ENCODE data around the gene KCNQ2. TPM values are rescaled to one million over a fixed set of nuclear protein-coding genes. Genes with fewer than 3 reads are reported as not detected.
A peak's percentile ranks its signal among the peaks of the same experiment; 100 is the strongest.

KCNQ2 gene
- total and polyA plus RNA-seq, 10 of the 15 experiments (the other 5 are each of a cell fraction or from before 2014, with no cell fraction given): 0.06 to 0.49 (median 0.26) TPM; not detected in 7

DNA sequence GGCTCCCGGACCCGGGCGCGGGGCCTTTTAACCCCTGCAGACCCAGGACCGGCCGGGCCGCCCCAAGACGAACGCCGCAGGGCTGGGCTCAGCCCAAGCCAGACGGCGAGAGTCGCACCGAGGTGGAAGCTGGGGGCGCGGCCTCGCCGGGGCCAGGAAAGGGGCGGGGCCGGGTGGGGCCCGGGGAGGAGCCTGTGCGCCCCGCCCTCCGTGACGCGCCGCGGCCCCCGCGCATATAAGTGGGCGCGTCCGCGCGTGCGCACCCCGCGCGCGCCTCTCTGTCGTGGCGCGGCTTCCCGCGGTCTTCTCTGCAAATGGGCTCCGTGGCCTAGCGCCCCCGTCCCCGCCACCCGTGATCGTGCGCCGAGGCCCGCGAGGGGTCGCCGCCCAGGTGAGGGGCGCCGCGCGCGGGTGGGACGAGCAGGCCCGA is 48.1 kb upstream of the KCNQ2 start, which contains the start of gene PPDPF (continued):
- TF ChIP-seq CREM (IDR thresholded peaks at IDR 0.05; ENCODE audit: low read depth) (0 out of 2 replicates have a peak, but pooled peaks have one; percentile 16), MXI1 (IDR thresholded peaks at IDR 0.05; ENCODE audit: low read depth, low read length) (peak; percentile 72; the same call in 1 of the 2 replicates), ZBED1 (IDR thresholded peaks at IDR 0.05; ENCODE audit: borderline replicate concordance) (no peak), SUZ12 (IDR thresholded peaks at IDR 0.05; ENCODE audit: unreplicated experiment) (no peak), ZNF217 (IDR thresholded peaks at IDR 0.05) (no peak), POLR2AphosphoS2 (IDR thresholded peaks at IDR 0.05; ENCODE audit: low read depth, low read length) (peak; percentile 73; the same call in 1 of the 2 replicates), ZSCAN29 (IDR thresholded peaks at IDR 0.05) (no peak), TAF1 (IDR thresholded peaks at IDR 0.05; ENCODE audit: borderline replicate concordance, low read depth, low read length) (peak; percentile 80), SIN3A (IDR thresholded peaks at IDR 0.05; ENCODE audit: low read depth, low read length) (no peak; the same call in 1 of the 2 replicates), SMARCA5 (IDR thresholded peaks at IDR 0.05) (no peak), MYC (IDR thresholded peaks at IDR 0.05; ENCODE audit: insufficient read depth, insufficient read length, insufficient replicate concordance, low read length, severe bottlenecking) (no peak), LARP7 (IDR thresholded peaks at IDR 0.05) (peak; percentile 40; the same call in 1 of the 2 replicates), GABPA (IDR thresholded peaks at IDR 0.05; ENCODE audit: low read depth) (no peak), BCL11A (IDR thresholded peaks at IDR 0.05; ENCODE audit: low read depth, low read length) (no peak), STAT1 (conservative IDR thresholded peaks at IDR 0.05) (no peak), SP1 (IDR thresholded peaks at IDR 0.05; ENCODE audit: low read depth, low read length) (peak; percentile 81), BHLHE40 (IDR thresholded peaks at IDR 0.05; ENCODE audit: borderline replicate concordance in 1 of 2, low read depth in 2 of 2, low read length in 1 of 2) (peak; percentile 18 to 68; a peak in 2 of 4 replicates), CREB1 (IDR thresholded peaks at IDR 0.05; ENCODE audit: low read depth) (peak; percentile 59; the same call in 1 of the 2 replicates)
- TF ChIP-seq, protein P1, sequence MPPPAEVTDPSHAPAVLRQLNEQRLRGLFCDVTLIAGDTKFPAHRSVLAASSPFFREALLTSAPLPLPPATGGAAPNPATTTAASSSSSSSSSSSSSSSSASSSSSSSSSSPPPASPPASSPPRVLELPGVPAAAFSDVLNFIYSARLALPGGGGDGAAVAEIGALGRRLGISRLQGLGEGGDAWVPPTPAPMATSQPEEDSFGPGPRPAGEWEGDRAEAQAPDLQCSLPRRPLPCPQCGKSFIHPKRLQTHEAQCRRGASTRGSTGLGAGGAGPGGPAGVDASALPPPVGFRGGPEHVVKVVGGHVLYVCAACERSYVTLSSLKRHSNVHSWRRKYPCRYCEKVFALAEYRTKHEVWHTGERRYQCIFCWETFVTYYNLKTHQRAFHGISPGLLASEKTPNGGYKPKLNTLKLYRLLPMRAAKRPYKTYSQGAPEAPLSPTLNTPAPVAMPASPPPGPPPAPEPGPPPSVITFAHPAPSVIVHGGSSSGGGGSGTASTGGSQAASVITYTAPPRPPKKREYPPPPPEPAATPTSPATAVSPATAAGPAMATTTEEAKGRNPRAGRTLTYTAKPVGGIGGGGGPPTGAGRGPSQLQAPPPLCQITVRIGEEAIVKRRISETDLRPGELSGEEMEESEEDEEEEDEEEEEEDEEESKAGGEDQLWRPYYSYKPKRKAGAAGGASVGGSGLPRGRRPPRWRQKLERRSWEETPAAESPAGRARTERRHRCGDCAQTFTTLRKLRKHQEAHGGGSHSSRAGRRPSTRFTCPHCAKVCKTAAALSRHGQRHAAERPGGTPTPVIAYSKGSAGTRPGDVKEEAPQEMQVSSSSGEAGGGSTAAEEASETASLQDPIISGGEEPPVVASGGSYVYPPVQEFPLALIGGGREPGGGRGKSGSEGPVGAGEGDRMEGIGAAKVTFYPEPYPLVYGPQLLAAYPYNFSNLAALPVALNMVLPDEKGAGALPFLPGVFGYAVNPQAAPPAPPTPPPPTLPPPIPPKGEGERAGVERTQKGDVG (CRISPR knock-in tag; IDR thresholded peaks at IDR 0.05): no peak
- TF ChIP-seq, protein P2, sequence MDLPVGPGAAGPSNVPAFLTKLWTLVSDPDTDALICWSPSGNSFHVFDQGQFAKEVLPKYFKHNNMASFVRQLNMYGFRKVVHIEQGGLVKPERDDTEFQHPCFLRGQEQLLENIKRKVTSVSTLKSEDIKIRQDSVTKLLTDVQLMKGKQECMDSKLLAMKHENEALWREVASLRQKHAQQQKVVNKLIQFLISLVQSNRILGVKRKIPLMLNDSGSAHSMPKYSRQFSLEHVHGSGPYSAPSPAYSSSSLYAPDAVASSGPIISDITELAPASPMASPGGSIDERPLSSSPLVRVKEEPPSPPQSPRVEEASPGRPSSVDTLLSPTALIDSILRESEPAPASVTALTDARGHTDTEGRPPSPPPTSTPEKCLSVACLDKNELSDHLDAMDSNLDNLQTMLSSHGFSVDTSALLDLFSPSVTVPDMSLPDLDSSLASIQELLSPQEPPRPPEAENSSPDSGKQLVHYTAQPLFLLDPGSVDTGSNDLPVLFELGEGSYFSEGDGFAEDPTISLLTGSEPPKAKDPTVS (IDR thresholded peaks at IDR 0.05; ENCODE audit: low read depth, low read length): no peak
- TF ChIP-seq, protein P3, sequence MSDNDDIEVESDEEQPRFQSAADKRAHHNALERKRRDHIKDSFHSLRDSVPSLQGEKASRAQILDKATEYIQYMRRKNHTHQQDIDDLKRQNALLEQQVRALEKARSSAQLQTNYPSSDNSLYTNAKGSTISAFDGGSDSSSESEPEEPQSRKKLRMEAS (IDR thresholded peaks at IDR 0.05; ENCODE audit: low read depth, low read length): 0 out of 2 replicates have a peak, but pooled peaks have one; percentile 23
- TF ChIP-seq, protein P4, sequence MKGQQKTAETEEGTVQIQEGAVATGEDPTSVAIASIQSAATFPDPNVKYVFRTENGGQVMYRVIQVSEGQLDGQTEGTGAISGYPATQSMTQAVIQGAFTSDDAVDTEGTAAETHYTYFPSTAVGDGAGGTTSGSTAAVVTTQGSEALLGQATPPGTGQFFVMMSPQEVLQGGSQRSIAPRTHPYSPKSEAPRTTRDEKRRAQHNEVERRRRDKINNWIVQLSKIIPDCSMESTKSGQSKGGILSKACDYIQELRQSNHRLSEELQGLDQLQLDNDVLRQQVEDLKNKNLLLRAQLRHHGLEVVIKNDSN (IDR thresholded peaks at IDR 0.05; ENCODE audit: borderline replicate concordance, extremely low read length, insufficient read depth, low read depth, low read length): no peak
- TF ChIP-seq, protein P5, sequence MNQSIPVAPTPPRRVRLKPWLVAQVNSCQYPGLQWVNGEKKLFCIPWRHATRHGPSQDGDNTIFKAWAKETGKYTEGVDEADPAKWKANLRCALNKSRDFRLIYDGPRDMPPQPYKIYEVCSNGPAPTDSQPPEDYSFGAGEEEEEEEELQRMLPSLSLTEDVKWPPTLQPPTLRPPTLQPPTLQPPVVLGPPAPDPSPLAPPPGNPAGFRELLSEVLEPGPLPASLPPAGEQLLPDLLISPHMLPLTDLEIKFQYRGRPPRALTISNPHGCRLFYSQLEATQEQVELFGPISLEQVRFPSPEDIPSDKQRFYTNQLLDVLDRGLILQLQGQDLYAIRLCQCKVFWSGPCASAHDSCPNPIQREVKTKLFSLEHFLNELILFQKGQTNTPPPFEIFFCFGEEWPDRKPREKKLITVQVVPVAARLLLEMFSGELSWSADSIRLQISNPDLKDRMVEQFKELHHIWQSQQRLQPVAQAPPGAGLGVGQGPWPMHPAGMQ (IDR thresholded peaks at IDR 0.05; ENCODE audit: borderline replicate concordance): no peak
